ENCODE results near the gene RELCH. TPM values are rescaled to one million over a fixed set of nuclear protein-coding genes. Genes with fewer than 3 reads are reported as not detected.
A peak's percentile ranks its signal among the peaks of the same experiment; 100 is the strongest.

Gene RELCH
- total and polyA plus RNA-seq, 7 experiments from 2014 or later = 7.3 to 70.8 (median 52.0) TPM

DNA sequence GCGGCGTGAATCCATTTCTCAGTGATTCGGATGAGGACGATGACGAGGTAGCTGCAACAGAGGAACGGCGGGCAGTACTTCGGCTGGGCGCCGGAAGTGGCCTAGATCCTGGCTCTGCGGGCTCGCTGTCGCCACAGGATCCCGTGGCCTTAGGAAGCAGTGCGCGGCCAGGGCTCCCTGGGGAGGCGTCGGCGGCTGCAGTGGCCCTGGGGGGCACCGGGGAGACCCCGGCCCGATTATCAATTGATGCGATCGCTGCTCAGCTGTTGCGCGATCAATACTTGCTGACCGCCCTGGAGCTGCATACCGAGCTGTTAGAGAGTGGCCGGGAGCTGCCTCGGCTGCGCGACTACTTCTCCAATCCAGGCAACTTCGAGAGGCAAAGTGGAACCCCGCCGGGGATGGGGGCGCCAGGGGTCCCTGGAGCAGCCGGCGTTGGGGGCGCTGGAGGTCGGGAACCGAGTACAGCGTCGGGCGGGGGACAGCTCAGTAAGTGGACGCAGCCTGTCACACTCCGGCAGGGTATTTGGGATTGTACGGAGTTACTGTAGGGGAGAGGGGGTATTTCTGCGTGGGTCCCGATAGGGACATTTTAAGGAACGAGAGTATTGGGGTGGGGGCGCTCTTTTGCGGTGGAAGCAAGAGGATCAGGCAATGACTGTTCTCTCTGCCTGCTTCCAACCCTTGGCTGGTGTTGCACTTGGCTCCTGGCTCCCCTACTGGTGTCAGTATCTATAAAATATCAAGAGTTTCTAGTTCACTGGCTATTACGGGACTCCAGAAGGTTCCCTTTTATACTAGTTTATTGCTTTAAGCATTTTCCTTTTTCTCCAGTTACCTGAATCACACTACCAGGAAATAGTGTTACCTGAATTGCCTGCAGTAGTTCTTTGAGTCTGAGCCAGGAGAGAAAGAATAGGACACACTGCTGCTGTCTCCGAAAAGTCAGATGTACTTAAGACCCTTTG is 772 bp downstream of the RELCH start:
- H3K4me1 ChIP-seq (ENCODE audit: control insufficient read depth in 2 of 2, insufficient read depth in 2 of 2, low read length in 2 of 2) = peaks cover 21 to 22% of the 10 kb centered on the region in 2 donors

DNA sequence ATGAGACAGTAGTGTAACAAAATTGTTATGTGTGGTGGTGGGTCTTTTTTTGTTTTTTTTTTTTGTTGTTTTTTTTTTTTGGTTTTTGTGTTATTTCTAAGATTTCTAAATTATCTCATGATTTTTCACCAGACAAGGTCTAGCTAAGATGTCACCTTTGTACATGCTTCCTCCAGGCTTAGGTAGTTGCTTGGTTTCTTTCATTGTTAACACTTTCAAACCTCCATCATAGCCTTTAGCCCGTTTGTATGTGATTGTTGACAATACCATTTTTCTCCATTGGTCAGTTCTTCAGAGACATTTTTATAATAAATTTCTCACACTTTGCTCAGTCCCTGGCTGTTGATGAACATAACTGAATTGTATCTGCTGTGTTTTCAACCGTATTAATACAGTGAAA is 2.2 kb downstream of the RELCH start:
- Histone ChIP-seq H3K27ac (ENCODE audit: low read depth, low read length) (no peak overlapping the region), H3K27me3 (ENCODE audit: control insufficient read depth in 2 of 2, insufficient read depth in 2 of 2, low read length in 2 of 2) (no peaks in the 10 kb centered on the region), H3K9me3 (ENCODE audit: control insufficient read depth in 2 of 3, low read length in 3 of 3) (no peaks in the 10 kb centered on the region), H3K4me3 (ENCODE audit: low read length) (peak overlapping the region; percentile 97), H3K36me3 (ENCODE audit: control insufficient read depth in 2 of 3, insufficient read depth in 3 of 3, low read length in 3 of 3) (peaks cover 0 to 13% (median 0%) of the 10 kb centered on the region in 3 experiments), H3K4me1 (ENCODE audit: control insufficient read depth in 2 of 2, insufficient read depth in 2 of 2, low read length in 2 of 2) (peaks cover 22 to 25% of the 10 kb centered on the region in 2 donors)
- Mint-ChIP-seq H3K4me1 (peaks cover 66 to 92% (median 83%) of the 10 kb centered on the region in 7 donors), H3K27ac (peak overlapping the region in 1 of 9 donors; percentile 8), H3K9me3 (peaks cover 0 to 2% (median 0%) of the 10 kb centered on the region in 11 donors), H3K4me3 (peak overlapping the region; percentile 96 to 100 (median 99)), H3K27me3 (no peaks in the 10 kb centered on the region), H3K36me3 (peaks cover 5 to 25% (median 13%) of the 10 kb centered on the region in 5 donors)
- ChIA-PET POLR2A (interaction anchor here (0.7 to 0.9 kb wide), 2 partner anchors 60 to 256 kb away, joined by 4 to 5 read pairs; no protein-coding TSS in a partner anchor), CTCF (interaction anchor here (1.0 kb wide), 1 partner anchor 60 kb away, joined by 5 read pairs; no protein-coding TSS in a partner anchor)
- DNase-seq (no peak), ATAC-seq (no peak)
- intact Hi-C loops (cut with micrococcal nuclease) = loop anchor here (5.0 to 10.0 kb wide), 5 partner anchors 297 to 1786 kb away; partner anchors contain the start of genes RNF152 (in 1 of the 2) and SERPINB8 (in 1 of the 2)

More for the DNA sequence above, 772 bp downstream of the RELCH start:
- Mint-ChIP-seq H3K4me3 (peak overlapping the region; percentile 96 to 100 (median 99)), H3K9me3 (peaks cover 0 to 2% (median 0%) of the 10 kb centered on the region in 11 donors), H3K27me3 (no peaks in the 10 kb centered on the region), H3K4me1 (peaks cover 57 to 85% (median 75%) of the 10 kb centered on the region in 7 donors), H3K36me3 (peaks cover 5 to 22% (median 13%) of the 10 kb centered on the region in 5 donors), H3K27ac (peak overlapping the region; percentile 91 to 98 (median 96))
- Histone ChIP-seq H3K27me3 (ENCODE audit: control insufficient read depth in 2 of 2, insufficient read depth in 2 of 2, low read length in 2 of 2) (no peaks in the 10 kb centered on the region), H3K27ac (ENCODE audit: low read depth, low read length) (peak overlapping the region; percentile 72), H3K36me3 (ENCODE audit: control insufficient read depth in 2 of 3, insufficient read depth in 3 of 3, low read length in 3 of 3) (peaks cover 0 to 13% (median 0%) of the 10 kb centered on the region in 3 experiments), H3K4me3 (ENCODE audit: low read length) (peak overlapping the region; percentile 97), H3K9me3 (ENCODE audit: control insufficient read depth in 2 of 3, low read length in 3 of 3) (no peaks in the 10 kb centered on the region)
- intact Hi-C loops (cut with micrococcal nuclease) = loop anchor here (1.0 to 10.0 kb wide), 23 partner anchors 11 to 1787 kb away; partner anchors contain the start of genes PHLPP1 (in 2 of the 2), SERPINB8 (in 2 of the 2), VPS4B (in 2 of the 2) and KDSR (in 1 of the 2)
- ChIA-PET POLR2A (interaction anchor here (0.5 to 3.4 kb wide), 13 partner anchors 7 to 336 kb away, joined by 3 to 16 read pairs (median 4); partner anchors contain the start of gene ZCCHC2), CTCF (interaction anchor here (9.0 kb wide), 1 partner anchor 61 kb away, joined by 92 read pairs; no protein-coding TSS in a partner anchor)
- no peak for ATAC-seq
- DNase-seq = peak in 7 of 9 donors; percentile 6 to 34 (median 16)

DNA sequence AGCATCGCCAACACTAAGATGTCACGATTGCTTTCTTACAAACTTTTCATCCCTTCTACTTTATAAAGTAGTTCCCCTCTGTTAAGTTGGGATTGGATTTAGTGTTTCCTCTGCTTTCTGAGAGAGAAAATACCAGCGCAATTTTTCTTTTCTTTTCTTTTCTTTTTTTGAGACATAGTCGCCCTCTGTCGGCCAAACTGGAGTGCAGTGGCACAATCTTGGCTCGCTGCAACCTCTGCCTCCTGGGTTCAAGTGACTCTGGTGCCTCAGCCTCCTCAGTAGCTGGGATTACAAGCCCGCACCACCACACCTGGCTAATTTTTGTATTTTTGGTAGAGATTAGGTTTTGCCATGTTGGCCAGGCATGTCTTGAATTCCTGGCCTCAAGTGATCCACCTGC is 9.0 kb downstream of the RELCH start:
- ChIA-PET CTCF (interaction anchor here (1.2 kb wide), 1 partner anchor 53 kb away, joined by 5 read pairs; no protein-coding TSS in a partner anchor), POLR2A (interaction anchor here (0.7 kb wide), 1 partner anchor 331 kb away, joined by 3 read pairs; no protein-coding TSS in a partner anchor)
- DNase-seq (no peak), ATAC-seq (no peak)
- Histone ChIP-seq H3K4me1 (ENCODE audit: control insufficient read depth in 2 of 2, insufficient read depth in 2 of 2, low read length in 2 of 2) (peaks cover 7 to 15% of the 10 kb centered on the region in 2 donors), H3K27me3 (ENCODE audit: control insufficient read depth in 2 of 2, insufficient read depth in 2 of 2, low read length in 2 of 2) (no peaks in the 10 kb centered on the region), H3K36me3 (ENCODE audit: control insufficient read depth in 2 of 3, insufficient read depth in 3 of 3, low read length in 3 of 3) (no peaks in the 10 kb centered on the region), H3K9me3 (ENCODE audit: control insufficient read depth in 2 of 3, low read length in 3 of 3) (no peaks in the 10 kb centered on the region), H3K27ac (ENCODE audit: low read depth, low read length) (no peak overlapping the region), H3K4me3 (ENCODE audit: low read length) (no peak overlapping the region)
- Mint-ChIP-seq H3K9me3 (peaks cover 0 to 2% (median 0%) of the 10 kb centered on the region in 11 donors), H3K4me1 (peaks cover 60 to 92% (median 85%) of the 10 kb centered on the region in 7 donors), H3K36me3 (peaks cover 0 to 20% (median 9%) of the 10 kb centered on the region in 5 donors), H3K27me3 (no peaks in the 10 kb centered on the region), H3K27ac (peak overlapping the region in 2 of 9 donors; percentile 0 to 42), H3K4me3 (peak overlapping the region in 1 of 10 donors; percentile 16)
- intact Hi-C loops (cut with micrococcal nuclease) = loop anchor here in 1 of 2 donors (2.0 kb wide), 1 partner anchor 35 kb away; no protein-coding TSS in a partner anchor

DNA sequence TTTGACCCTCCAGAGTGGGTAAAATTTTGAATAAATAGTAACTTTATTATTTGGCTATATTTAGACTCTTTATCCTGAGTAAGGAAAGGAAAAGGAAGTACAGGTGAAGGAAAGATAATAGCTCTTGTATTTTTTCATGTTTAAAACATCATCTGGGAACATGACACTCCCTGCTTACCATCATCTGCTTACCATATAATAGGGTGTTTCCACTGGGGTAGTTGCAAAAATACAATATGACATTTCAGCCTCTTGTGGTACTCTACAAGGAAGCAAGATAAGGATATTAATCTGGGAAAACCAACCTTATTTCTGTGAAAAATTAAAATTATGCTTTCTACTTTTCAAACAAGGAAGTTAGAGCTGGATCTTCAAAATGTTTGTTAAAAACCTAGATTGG is 9.9 kb downstream of the RELCH start:
- Histone ChIP-seq H3K36me3 (ENCODE audit: control insufficient read depth in 2 of 3, insufficient read depth in 3 of 3, low read length in 3 of 3) (no peaks in the 10 kb centered on the region), H3K27ac (ENCODE audit: low read depth, low read length) (no peak overlapping the region), H3K4me1 (ENCODE audit: control insufficient read depth in 2 of 2, insufficient read depth in 2 of 2, low read length in 2 of 2) (peaks cover 7 to 15% of the 10 kb centered on the region in 2 donors), H3K9me3 (ENCODE audit: control insufficient read depth in 2 of 3, low read length in 3 of 3) (no peaks in the 10 kb centered on the region), H3K4me3 (ENCODE audit: low read length) (no peak overlapping the region), H3K27me3 (ENCODE audit: control insufficient read depth in 2 of 2, insufficient read depth in 2 of 2, low read length in 2 of 2) (no peaks in the 10 kb centered on the region)
- ChIA-PET POLR2A (interaction anchor here (0.6 to 3.1 kb wide), 3 partner anchors 10 to 1284 kb away, joined by 3 to 16 read pairs (median 3); partner anchors contain the start of genes PIGN and RELCH), CTCF (interaction anchor here (1.2 kb wide), 1 partner anchor 52 kb away, joined by 5 read pairs; no protein-coding TSS in a partner anchor)
- ATAC-seq = no peak
- H3K4me3 Mint-ChIP-seq = peak overlapping the region in 3 of 10 donors; percentile 8 to 16 (median 8)
- H3K36me3 Mint-ChIP-seq = peaks cover 0 to 11% (median 5%) of the 10 kb centered on the region in 5 donors
- H3K9me3 Mint-ChIP-seq = peaks cover 0 to 2% (median 0%) of the 10 kb centered on the region in 11 donors
- DNase-seq = no peak
- intact Hi-C loops (cut with micrococcal nuclease) = loop anchor here in 1 of 2 donors (2.0 kb wide), 1 partner anchor 34 kb away; no protein-coding TSS in a partner anchor
- H3K27me3 Mint-ChIP-seq = no peaks in the 10 kb centered on the region
- peak overlapping the region in 1 of 9 donors; percentile 0 for H3K27ac Mint-ChIP-seq
- peaks cover 51 to 86% (median 79%) of the 10 kb centered on the region in 7 donors for H3K4me1 Mint-ChIP-seq

DNA sequence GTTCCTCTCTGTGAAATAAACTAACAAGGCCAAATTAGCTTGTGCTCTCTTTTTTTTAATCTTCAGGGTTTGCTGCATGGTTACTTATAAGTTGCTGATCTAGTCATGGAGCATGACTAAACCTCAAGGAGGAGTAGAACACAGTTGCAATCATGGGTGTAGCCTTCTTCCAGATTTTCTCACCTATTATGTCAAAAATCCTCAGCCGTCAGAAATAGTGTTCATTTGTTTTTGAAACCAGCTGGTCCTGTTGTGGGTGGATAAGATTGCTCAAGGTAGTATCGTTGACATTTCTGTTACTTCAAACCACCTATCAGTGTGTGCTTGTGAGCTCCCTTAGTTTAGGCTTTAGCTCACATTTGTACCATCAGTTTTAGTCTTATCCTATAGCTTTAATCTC is 11.2 kb downstream of the RELCH start:
- POLR2A ChIA-PET = interaction anchor here (0.6 to 3.1 kb wide), 2 partner anchors 11 to 119 kb away, joined by 3 to 16 read pairs; partner anchors contain the start of genes PIGN and RELCH
- ATAC-seq = no peak

More for the DNA sequence above, 11.2 kb downstream of the RELCH start:
- Histone ChIP-seq H3K4me3 (ENCODE audit: low read length) (no peak overlapping the region), H3K27me3 (ENCODE audit: control insufficient read depth in 2 of 2, insufficient read depth in 2 of 2, low read length in 2 of 2) (no peaks in the 10 kb centered on the region), H3K36me3 (ENCODE audit: control insufficient read depth in 2 of 3, insufficient read depth in 3 of 3, low read length in 3 of 3) (no peaks in the 10 kb centered on the region), H3K9me3 (ENCODE audit: control insufficient read depth in 2 of 3, low read length in 3 of 3) (no peaks in the 10 kb centered on the region), H3K27ac (ENCODE audit: low read depth, low read length) (no peak overlapping the region), H3K4me1 (ENCODE audit: control insufficient read depth in 2 of 2, insufficient read depth in 2 of 2, low read length in 2 of 2) (peaks cover 3 to 15% of the 10 kb centered on the region in 2 donors)
- Mint-ChIP-seq H3K27ac (peak overlapping the region in 2 of 9 donors; percentile 0), H3K27me3 (no peaks in the 10 kb centered on the region), H3K9me3 (no peaks in the 10 kb centered on the region), H3K4me1 (peaks cover 38 to 81% (median 73%) of the 10 kb centered on the region in 7 donors), H3K36me3 (peaks cover 0 to 4% (median 4%) of the 10 kb centered on the region in 5 donors), H3K4me3 (peak overlapping the region in 3 of 10 donors; percentile 17 to 45 (median 30))
- intact Hi-C loops (cut with micrococcal nuclease) = no loop called here
- DNase-seq = no peak
- CTCF ChIA-PET = interaction anchor here (1.2 kb wide), 1 partner anchor 51 kb away, joined by 5 read pairs; no protein-coding TSS in a partner anchor
